HG03097 (cell line): Measurements from ENCODE around the gene TSSC4.
A peak's percentile ranks its signal among the peaks of the same experiment; 100 is the strongest.

Source experiments
- ATAC-seq: cut with Tn5 transposase; IDR thresholded peaks from one replicate; pipeline ENCODE4 v1.9.1; 2021; ENCODE audit not compliant: unreplicated experiment, low FRiP score

The TSSC4 gene

GRCh38 chr11:2368851-2369180 lies 31.7 kb upstream of the TSSC4 start:
- ATAC-seq, result no peak

GRCh38 chr11:2369320-2369719 lies 31.2 kb upstream of the TSSC4 start:
- no peak for ATAC-seq

GRCh38 chr11:2369896-2370295 lies 30.7 kb upstream of the TSSC4 start:
- ATAC-seq, result no peak

GRCh38 chr11:2374456-2375201 lies 25.9 kb upstream of the TSSC4 start:
- ATAC-seq, result no peak

GRCh38 chr11:2375341-2375853 lies 25.2 kb upstream of the TSSC4 start:
- no peak for ATAC-seq

GRCh38 chr11:2375964-2376551 lies 24.5 kb upstream of the TSSC4 start:
- ATAC-seq, result no peak

GRCh38 chr11:2376751-2377451 lies 23.6 kb upstream of the TSSC4 start, which contains the start of gene CD81:
Gene CD81, plus strand, starts transcription at chr11:2377310. Its CDS starts 240 bp downstream, at chr11:2377550.
- peak; percentile 41 for ATAC-seq

GRCh38 chr11:2377511-2378443 lies 22.8 kb upstream of the TSSC4 start:
- ATAC-seq, result no peak

GRCh38 chr11:2378527-2379210 lies 21.9 kb upstream of the TSSC4 start:
- ATAC-seq, result no peak

- no peak for ATAC-seq
Observed at GRCh38 chr11:2379466-2380174, 20.9 kb upstream of the TSSC4 start.

- ATAC-seq, result no peak
Observed at GRCh38 chr11:2380396-2380795, 20.2 kb upstream of the TSSC4 start.

GRCh38 chr11:2380807-2381350 lies 19.7 kb upstream of the TSSC4 start:
- ATAC-seq, result no peak

- no peak for ATAC-seq
Observed at GRCh38 chr11:2381494-2382128, 18.9 kb upstream of the TSSC4 start.

- no peak for ATAC-seq
Observed at GRCh38 chr11:2382129-2382517, 18.4 kb upstream of the TSSC4 start.

- ATAC-seq, result no peak
Observed at GRCh38 chr11:2382936-2383851, 17.4 kb upstream of the TSSC4 start.

- ATAC-seq, result no peak
Observed at GRCh38 chr11:2383852-2384804, 16.4 kb upstream of the TSSC4 start.
